GM12891 (cell line): Measurements from ENCODE around the gene RHD.

Source experiments
- POLR2A ChIP-seq: IDR thresholded peaks from 2 replicates; pipeline ENCODE4 v1.6.1; 2011; ENCODE audit warnings: low read depth, low read length, control low read depth
- POLR2AphosphoS5 ChIP-seq: IDR thresholded peaks from 2 replicates; pipeline ENCODE4 v1.6.1; 2011; ENCODE audit warnings: low read depth, low read length, control low read depth
- TAF1 ChIP-seq: IDR thresholded peaks from 2 replicates; pipeline ENCODE4 v1.6.1; 2011; ENCODE audit warnings: low read depth, low read length, control low read depth

DNA sequence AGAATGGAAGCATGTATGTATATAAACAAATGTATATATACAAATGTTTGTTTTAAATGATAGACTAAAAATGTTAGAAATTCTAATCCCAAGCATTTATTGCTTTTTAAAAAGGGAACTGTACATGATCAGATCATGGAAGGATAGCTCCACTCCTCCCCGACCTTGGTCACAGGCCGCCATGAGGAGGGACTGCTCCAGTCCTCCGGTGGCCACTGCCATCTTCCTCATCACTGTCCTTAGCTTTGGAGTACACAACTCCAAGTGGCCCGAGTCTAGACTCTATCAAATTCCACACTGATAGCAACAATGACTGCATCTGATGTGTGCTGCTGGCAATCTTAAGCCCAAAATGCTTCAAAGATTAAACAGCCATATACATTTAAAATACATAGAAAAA, 49.7 kb upstream of the RHD start:
- no peak for TF ChIP-seq POLR2A
- TF ChIP-seq TAF1 = no peak
- TF ChIP-seq POLR2AphosphoS5 = no peak
